ENCODE data around the gene TMEM139. TPM values are rescaled to one million over a fixed set of nuclear protein-coding genes. Genes with fewer than 3 reads are reported as not detected.

TMEM139 gene
- 100 to 1,000 TPM in 1 of 4 donors, 10 to 100 TPM in 3; 32.5 to 127 (median 66.5) TPM for polyA plus RNA-seq
- long read RNA-seq, donor 1, transcript TMEM139-208 (2 exons, 510 nt), result major isoform, 7 of 16 reads
- long read RNA-seq, donor 1, partial matches to known transcripts, result 0 of 16 reads
- long read RNA-seq, donor 1, other reads (novel, unspliced or antisense), result 0 of 16 reads
- long read RNA-seq, donor 2, partial matches to known transcripts, result 6 of 14 reads
- long read RNA-seq, donor 2, other reads (novel, unspliced or antisense), result 0 of 14 reads
- long read RNA-seq, donor 3, transcript TMEM139-208 (2 exons, 510 nt), result major isoform, 7 of 22 reads
- long read RNA-seq, donor 3, partial matches to known transcripts, result 13 of 22 reads
- long read RNA-seq, donor 3, other reads (novel, unspliced or antisense), result 0 of 22 reads
- long read RNA-seq, donor 4, result 0 reads
- long read RNA-seq, donor 5, result 0 reads
- long read RNA-seq, donor 6, partial matches to known transcripts, result 6 of 12 reads
- long read RNA-seq, donor 6, other reads (novel, unspliced or antisense), result 0 of 12 reads
- long read RNA-seq, donor 7, partial matches to known transcripts, result 0 of 6 reads
- long read RNA-seq, donor 7, other reads (novel, unspliced or antisense), result 0 of 6 reads
- long read RNA-seq, donor 8, result 0 reads
- long read RNA-seq, donor 9, partial matches to known transcripts, result 0 of 1 reads
- long read RNA-seq, donor 9, other reads (novel, unspliced or antisense), result 0 of 1 reads
- long read RNA-seq, donor 10, partial matches to known transcripts, result 0 of 1 reads
- long read RNA-seq, donor 10, other reads (novel, unspliced or antisense), result 0 of 1 reads

DNA sequence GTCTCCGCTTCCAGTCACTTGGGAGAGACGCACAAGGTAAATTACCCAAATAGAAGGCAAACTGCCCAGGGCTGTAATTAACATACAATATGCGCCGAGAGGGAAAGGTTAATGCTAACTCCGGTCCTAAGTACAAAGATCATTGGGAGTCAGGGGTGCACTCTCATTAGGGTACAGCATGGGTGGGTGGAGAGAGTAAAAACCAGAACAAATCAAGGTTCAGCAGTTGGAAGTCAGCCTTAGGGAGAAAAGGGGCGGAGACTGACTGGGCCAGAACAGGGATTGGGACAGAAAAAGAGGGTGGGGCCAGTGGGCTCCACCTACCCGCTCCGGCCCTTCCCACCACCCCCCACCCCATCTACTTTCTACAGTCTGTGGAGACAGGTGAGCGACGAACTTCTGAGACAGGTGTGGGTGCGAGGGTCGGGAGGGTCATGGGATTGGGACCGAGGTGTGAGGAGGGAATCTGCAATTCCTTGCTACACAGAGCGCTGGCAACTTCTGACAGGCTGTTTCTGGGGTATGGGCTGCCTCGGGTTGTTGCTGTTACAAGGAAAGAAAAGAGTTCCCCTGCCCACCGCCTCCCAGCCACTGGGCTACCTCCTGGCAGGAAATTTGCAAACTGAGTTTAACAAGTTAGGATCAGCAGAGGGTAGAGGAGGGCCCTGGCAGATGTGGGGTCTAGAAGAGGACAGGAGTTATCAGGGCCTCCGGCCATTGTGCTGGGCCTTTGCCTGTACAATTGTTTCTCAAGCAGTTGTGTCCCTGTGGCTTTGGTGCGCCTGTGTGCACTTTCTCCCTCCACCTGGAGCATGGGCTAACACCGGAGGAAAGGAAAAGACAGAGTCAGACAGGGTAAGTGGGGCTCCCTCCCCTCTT, at the start of gene TMEM139:
Gene TMEM139, plus strand, starts transcription at position 368 of the 879 bp plus-strand sequence. CDS start 1,000 bp downstream, outside the sequence.
- Histone ChIP-seq H3K27me3 (ENCODE audit: control insufficient read depth in 3 of 3, insufficient read depth in 3 of 3, low read length in 3 of 3) (no peaks in the 10 kb centered on the region), H3K4me1 (ENCODE audit: control insufficient read depth in 3 of 3, insufficient read depth in 2 of 3, low read depth in 1 of 3, low read length in 2 of 3) (peaks cover 9 to 51% (median 10%) of the 10 kb centered on the region in 3 donors), H3K4me3 (ENCODE audit: low read depth in 1 of 3, low read length in 3 of 3) (peak within 1 kb of the TSS in 2 of 3 donors; percentile 31 to 66), H3K36me3 (ENCODE audit: control insufficient read depth in 3 of 3, insufficient read depth in 2 of 3, low read depth in 1 of 3, low read length in 3 of 3) (peaks cover 0 to 15% (median 0%) of the 10 kb centered on the region in 3 donors), H3K27ac (ENCODE audit: low read depth in 1 of 3, low read length in 2 of 3) (peak within 1 kb of the TSS; percentile 85 to 91 (median 91)), H3K9me3 (ENCODE audit: control insufficient read depth in 2 of 2, insufficient read depth in 1 of 2, low read depth in 1 of 2, low read length in 1 of 2) (peaks cover 0 to 7% of the 10 kb centered on the region in 2 donors)
- WGBS, 3 donors, result 16 to 62% (median 33%) methylated on average over 19 of the region's 19 CpGs
- DNase-seq, result peak; percentile 95 to 99
- no peak for FAIRE-seq

DNA sequence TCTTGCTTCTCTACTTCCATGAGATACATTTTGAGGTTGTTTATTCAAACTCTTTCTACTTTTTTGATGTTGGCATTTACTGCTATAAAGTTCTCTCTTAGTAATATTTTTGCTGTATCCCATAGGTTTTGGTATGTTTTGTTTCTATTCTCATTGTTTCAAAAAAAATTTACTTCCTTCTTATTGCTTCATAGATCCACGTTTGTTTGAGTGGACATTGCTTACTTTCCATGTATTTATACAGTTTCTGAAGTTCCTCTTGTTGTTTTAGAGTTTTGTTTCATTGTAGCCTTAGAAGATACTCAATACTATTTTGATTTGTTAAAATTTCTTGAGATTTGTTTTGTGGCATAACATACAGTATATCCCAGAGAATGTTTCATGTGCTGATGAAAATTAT, 49.2 kb upstream of the TMEM139 start:
- 22 to 43% (median 22%) methylated on average over 1 of the region's 1 CpG for WGBS, 3 donors
- Histone ChIP-seq H3K9me3 (ENCODE audit: control insufficient read depth in 2 of 2, insufficient read depth in 1 of 2, low read depth in 1 of 2, low read length in 1 of 2) (peaks cover 0 to 7% of the 10 kb centered on the region in 2 donors), H3K4me3 (ENCODE audit: low read depth in 1 of 3, low read length in 3 of 3) (no peak overlapping the region), H3K27me3 (ENCODE audit: control insufficient read depth in 3 of 3, insufficient read depth in 3 of 3, low read length in 3 of 3) (no peaks in the 10 kb centered on the region), H3K36me3 (ENCODE audit: control insufficient read depth in 3 of 3, insufficient read depth in 2 of 3, low read depth in 1 of 3, low read length in 3 of 3) (no peaks in the 10 kb centered on the region), H3K4me1 (ENCODE audit: control insufficient read depth in 3 of 3, insufficient read depth in 2 of 3, low read depth in 1 of 3, low read length in 2 of 3) (no peaks in the 10 kb centered on the region), H3K27ac (ENCODE audit: low read depth in 1 of 3, low read length in 2 of 3) (no peak overlapping the region)
- DNase-seq (no peak), FAIRE-seq (no peak)

DNA sequence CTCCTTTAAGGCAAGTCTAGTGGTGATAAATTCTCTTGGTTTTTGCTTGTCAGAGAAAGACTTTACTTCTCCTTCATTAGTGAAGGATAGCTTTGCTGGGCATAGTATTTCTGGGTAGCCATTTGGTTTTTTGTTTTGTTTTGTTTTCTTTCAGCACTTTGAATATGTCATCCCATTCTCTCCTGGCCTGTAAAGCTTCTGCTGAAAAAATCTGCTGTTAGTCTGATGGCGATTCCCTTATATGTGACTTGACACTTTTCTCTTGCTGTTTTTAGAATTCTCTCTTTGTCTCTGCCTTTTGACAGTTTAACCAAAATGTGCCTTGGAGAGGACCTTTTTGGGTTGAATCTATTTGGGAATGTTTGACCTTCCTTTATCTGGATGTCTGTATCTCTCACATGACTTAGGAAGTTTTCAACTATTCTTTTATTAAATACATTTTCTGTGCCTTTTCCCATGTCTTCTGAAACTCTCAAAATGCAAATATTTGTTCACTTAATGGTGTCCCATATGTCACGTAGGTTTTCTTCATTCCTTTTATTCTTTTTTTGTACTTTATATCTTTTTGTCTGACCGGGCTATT, 48.3 kb upstream of the TMEM139 start:
- DNase-seq (no peak), FAIRE-seq (no peak)

DNA sequence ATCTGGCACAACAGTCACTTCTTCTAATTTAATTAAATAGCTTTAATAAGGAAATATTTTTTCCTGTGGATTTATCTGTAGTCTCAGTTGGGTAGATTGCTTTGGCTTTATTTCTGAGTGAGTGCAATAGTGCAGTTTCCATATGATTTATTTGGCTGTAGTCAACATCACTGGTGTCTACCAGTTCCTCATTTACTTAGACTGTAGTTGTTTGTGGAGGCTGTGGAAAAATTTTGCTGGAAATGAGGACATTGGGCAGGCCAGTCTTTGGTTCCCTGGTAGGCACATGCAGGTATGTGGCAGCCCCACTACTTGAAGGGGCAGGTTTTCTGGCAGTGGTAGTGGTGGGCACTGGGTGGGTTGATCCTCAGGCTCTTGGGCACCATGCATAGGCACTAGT, 47.4 kb upstream of the TMEM139 start:
- Histone ChIP-seq H3K27ac (ENCODE audit: low read depth in 1 of 3, low read length in 2 of 3) (peak overlapping the region in 1 of 3 donors; percentile 6), H3K9me3 (ENCODE audit: control insufficient read depth in 2 of 2, insufficient read depth in 1 of 2, low read depth in 1 of 2, low read length in 1 of 2) (peaks cover 0 to 7% of the 10 kb centered on the region in 2 donors), H3K27me3 (ENCODE audit: control insufficient read depth in 3 of 3, insufficient read depth in 3 of 3, low read length in 3 of 3) (no peaks in the 10 kb centered on the region), H3K36me3 (ENCODE audit: control insufficient read depth in 3 of 3, insufficient read depth in 2 of 3, low read depth in 1 of 3, low read length in 3 of 3) (no peaks in the 10 kb centered on the region), H3K4me3 (ENCODE audit: low read depth in 1 of 3, low read length in 3 of 3) (no peak overlapping the region), H3K4me1 (ENCODE audit: control insufficient read depth in 3 of 3, insufficient read depth in 2 of 3, low read depth in 1 of 3, low read length in 2 of 3) (peaks cover 0 to 3% (median 0%) of the 10 kb centered on the region in 3 donors)
- FAIRE-seq (no peak), DNase-seq (no peak)

More for the DNA sequence above, 48.3 kb upstream of the TMEM139 start:
- H3K9me3 ChIP-seq (ENCODE audit: control insufficient read depth in 2 of 2, insufficient read depth in 1 of 2, low read depth in 1 of 2, low read length in 1 of 2), result peaks cover 0 to 7% of the 10 kb centered on the region in 2 donors
- H3K4me3 ChIP-seq (ENCODE audit: low read depth in 1 of 3, low read length in 3 of 3), result no peak overlapping the region
- H3K27ac ChIP-seq (ENCODE audit: low read depth in 1 of 3, low read length in 2 of 3), result no peak overlapping the region
- H3K36me3 ChIP-seq (ENCODE audit: control insufficient read depth in 3 of 3, insufficient read depth in 2 of 3, low read depth in 1 of 3, low read length in 3 of 3), result no peaks in the 10 kb centered on the region
- H3K27me3 ChIP-seq (ENCODE audit: control insufficient read depth in 3 of 3, insufficient read depth in 3 of 3, low read length in 3 of 3), result no peaks in the 10 kb centered on the region
- H3K4me1 ChIP-seq (ENCODE audit: control insufficient read depth in 3 of 3, insufficient read depth in 2 of 3, low read depth in 1 of 3, low read length in 2 of 3), result peaks cover 0 to 3% (median 0%) of the 10 kb centered on the region in 3 donors
- WGBS, 3 donors, result 78 to 93% (median 87%) methylated on average over 3 of the region's 3 CpGs

DNA sequence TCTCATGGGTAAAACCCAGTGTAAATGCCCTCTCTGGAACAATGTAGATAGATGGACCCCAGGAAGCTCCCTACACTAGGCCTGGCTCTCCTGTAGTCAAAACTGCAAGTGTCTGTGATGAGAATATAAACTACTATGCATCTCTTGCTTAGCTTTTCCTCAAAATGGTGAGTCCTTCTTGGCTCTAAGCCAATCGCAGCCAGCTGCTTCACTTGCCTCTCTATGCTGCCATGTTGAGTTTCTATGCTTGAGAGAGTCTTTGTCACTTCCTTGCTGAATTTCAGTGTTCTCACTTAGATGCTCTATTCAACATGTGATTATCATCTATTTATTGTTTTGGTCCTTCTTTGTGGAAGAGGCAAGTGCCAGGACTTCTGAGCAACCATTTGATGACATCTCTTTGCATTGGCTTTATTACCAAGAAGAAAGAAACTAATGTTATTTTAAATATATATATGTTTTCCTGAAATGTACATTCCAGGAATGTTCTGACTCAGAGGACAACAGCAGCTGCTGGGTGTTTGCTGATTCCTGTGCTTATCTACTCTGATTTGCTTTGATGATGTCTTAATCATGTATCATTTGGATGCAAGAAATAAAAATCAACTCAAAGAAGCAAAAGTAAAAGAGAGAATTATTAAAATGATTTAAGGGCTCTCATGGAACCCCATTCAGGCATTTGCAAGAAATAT, 46.3 kb upstream of the TMEM139 start:
- 90 to 100% (median 90%) methylated on average over 1 of the region's 1 CpG for WGBS, 3 donors

DNA sequence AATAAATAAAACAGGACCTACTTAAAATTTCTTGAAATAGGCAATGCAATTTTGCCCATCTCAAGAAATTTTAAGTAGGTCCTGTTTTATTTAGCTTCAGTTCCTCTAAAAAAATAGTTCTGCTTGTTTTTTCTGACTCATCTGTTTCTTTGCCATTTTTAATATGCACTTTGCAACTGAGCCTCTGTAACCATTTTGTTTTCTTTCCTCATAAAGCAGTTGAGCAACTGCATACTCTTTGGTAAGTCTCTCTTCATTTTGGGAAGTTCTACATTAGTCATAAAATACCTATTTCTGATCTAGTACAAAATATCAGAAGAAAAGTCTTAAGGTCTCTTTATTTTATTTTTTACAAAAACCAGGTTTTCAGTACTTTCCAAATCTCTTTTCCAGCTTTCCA, 44.9 kb upstream of the TMEM139 start:
- Histone ChIP-seq H3K27me3 (ENCODE audit: control insufficient read depth in 3 of 3, insufficient read depth in 3 of 3, low read length in 3 of 3) (no peaks in the 10 kb centered on the region), H3K27ac (ENCODE audit: low read depth in 1 of 3, low read length in 2 of 3) (no peak overlapping the region), H3K36me3 (ENCODE audit: control insufficient read depth in 3 of 3, insufficient read depth in 2 of 3, low read depth in 1 of 3, low read length in 3 of 3) (no peaks in the 10 kb centered on the region), H3K4me3 (ENCODE audit: low read depth in 1 of 3, low read length in 3 of 3) (no peak overlapping the region), H3K9me3 (ENCODE audit: control insufficient read depth in 2 of 2, insufficient read depth in 1 of 2, low read depth in 1 of 2, low read length in 1 of 2) (peaks cover 0 to 7% of the 10 kb centered on the region in 2 donors), H3K4me1 (ENCODE audit: control insufficient read depth in 3 of 3, insufficient read depth in 2 of 3, low read depth in 1 of 3, low read length in 2 of 3) (peaks cover 6 to 14% (median 7%) of the 10 kb centered on the region in 3 donors)
- no peak for FAIRE-seq
- DNase-seq, result no peak

More for the DNA sequence above, 46.3 kb upstream of the TMEM139 start:
- Histone ChIP-seq H3K4me1 (ENCODE audit: control insufficient read depth in 3 of 3, insufficient read depth in 2 of 3, low read depth in 1 of 3, low read length in 2 of 3) (peaks cover under 1 to 4% (median 3%) of the 10 kb centered on the region in 3 donors), H3K27ac (ENCODE audit: low read depth in 1 of 3, low read length in 2 of 3) (no peak overlapping the region), H3K9me3 (ENCODE audit: control insufficient read depth in 2 of 2, insufficient read depth in 1 of 2, low read depth in 1 of 2, low read length in 1 of 2) (peaks cover 0 to 7% of the 10 kb centered on the region in 2 donors), H3K4me3 (ENCODE audit: low read depth in 1 of 3, low read length in 3 of 3) (no peak overlapping the region), H3K27me3 (ENCODE audit: control insufficient read depth in 3 of 3, insufficient read depth in 3 of 3, low read length in 3 of 3) (no peaks in the 10 kb centered on the region), H3K36me3 (ENCODE audit: control insufficient read depth in 3 of 3, insufficient read depth in 2 of 3, low read depth in 1 of 3, low read length in 3 of 3) (no peaks in the 10 kb centered on the region)
- DNase-seq (no peak), FAIRE-seq (no peak)

DNA sequence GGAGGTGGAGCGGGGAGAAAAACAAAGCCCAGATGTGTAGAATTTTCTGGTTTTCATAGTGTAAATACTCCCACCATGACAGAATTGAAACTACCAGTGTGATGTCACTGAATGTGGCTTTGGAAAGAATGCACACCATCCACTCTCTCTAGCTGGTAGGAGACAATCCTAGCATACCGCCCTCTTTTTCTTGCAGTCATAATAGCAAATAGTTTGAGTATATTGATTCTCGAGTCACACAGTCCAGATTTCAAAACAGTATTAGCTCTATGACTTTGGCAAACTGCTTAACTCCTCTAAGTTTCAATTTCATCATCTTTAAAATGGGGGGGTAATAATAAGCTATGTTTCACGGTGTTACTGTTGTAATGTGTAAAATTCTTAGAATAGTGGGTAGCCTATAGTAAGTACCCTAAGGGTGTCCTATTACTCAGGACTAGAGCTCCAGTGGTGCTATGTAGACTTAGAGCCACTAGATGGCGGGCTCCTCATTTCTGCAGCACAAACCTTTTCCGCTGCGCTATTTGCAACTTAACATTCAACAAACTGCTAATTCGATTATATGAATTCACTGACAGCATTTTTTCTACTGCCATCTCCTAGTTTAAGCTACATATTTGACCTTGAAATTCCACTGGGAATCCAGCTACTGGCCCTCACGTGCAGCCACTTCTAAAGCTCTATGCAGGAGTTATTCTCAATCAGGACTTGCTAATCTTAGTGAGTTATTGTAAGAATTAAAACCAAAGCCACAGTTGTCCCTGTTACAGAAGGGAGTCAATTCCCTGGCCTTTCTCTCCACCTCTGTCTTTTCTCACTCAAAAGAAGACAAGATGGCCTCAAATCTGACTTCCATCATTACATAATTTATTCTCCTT, 44.2 kb upstream of the TMEM139 start:
- peaks cover 9 to 14% (median 10%) of the 10 kb centered on the region in 3 donors for H3K4me1 ChIP-seq (ENCODE audit: control insufficient read depth in 3 of 3, insufficient read depth in 2 of 3, low read depth in 1 of 3, low read length in 2 of 3)
- DNase-seq (peak; percentile 80 to 82), FAIRE-seq (no peak)
- no peaks in the 10 kb centered on the region for H3K27me3 ChIP-seq (ENCODE audit: control insufficient read depth in 3 of 3, insufficient read depth in 3 of 3, low read length in 3 of 3)
- peaks cover 0 to 7% of the 10 kb centered on the region in 2 donors for H3K9me3 ChIP-seq (ENCODE audit: control insufficient read depth in 2 of 2, insufficient read depth in 1 of 2, low read depth in 1 of 2, low read length in 1 of 2)
- WGBS, 3 donors, result 20 to 23% (median 20%) methylated on average over 9 of the region's 9 CpGs
- no peak overlapping the region for H3K4me3 ChIP-seq (ENCODE audit: low read depth in 1 of 3, low read length in 3 of 3)
- no peaks in the 10 kb centered on the region for H3K36me3 ChIP-seq (ENCODE audit: control insufficient read depth in 3 of 3, insufficient read depth in 2 of 3, low read depth in 1 of 3, low read length in 3 of 3)
- peak overlapping the region in 1 of 3 donors; percentile 20 for H3K27ac ChIP-seq (ENCODE audit: low read depth in 1 of 3, low read length in 2 of 3)
